HL-60/S4 treated with phorbol 12-myristate 13-acetate at 8.2 ng/mL for 4 days and 3 days (cell line): ENCODE results near the gene PTPN7.
"Not testable (repeated sequence)": the region's sequence is repeated elsewhere in the genome, so short reads cannot be mapped to it uniquely, and the experiment has no call there.

Experiments used
- in situ Hi-C: fragments of 300-500 bp; cut with MboI; formaldehyde crosslinking; loops from 2 replicates; pipeline ENCODE4 v1.15.0; 2022; ENCODE audit warnings: low sequenced_read_pairs

Gene PTPN7

GRCh38 chr1:202154148-202154765, 6.1 kb downstream of the PTPN7 start:
- in situ Hi-C loops, result no loop called here

DNA sequence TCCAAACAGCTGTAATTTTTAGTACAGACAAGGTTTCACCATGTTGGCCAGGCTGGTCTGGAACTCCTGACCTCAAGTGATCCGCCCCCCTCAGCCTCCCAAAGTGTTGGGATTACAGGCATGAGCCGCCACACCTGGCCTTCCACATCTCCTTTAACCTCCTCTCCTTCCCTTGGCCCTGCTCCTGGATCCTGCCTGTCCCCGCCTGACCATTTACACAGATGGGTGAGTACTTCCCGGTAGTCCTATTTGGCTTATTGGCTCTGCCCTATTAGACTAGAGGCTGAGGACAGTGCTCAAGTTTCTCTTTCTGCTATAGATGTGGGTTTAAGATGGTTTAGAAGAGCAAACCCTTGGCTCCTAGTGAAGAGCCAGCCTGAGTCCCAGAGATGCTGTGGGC, 7.1 kb downstream of the PTPN7 start:
- in situ Hi-C loops, result no loop called here

- in situ Hi-C loops, result no loop called here
Observed at GRCh38 chr1:202152399-202152798, 8.0 kb downstream of the PTPN7 start.

DNA sequence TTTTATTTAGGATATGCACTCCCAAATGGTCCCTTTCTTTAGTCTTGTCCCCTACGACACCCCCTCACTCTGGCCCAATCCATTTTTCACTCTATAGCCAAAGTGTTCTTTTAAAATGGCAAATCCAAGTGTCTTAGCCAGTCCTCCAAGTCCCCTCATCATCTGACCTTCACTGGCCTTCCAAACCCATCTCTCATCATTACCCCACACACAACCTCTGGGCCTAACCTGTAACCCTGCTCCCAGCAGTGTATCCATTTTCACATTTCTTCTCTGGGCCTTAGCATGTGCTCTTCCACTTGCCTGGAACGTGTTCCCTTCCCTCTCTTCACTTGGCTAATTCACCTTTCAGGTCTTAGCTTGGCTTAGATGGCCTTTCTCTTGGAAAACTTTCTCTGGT, 9.4 kb downstream of the PTPN7 start:
- in situ Hi-C loops, result no loop called here

DNA sequence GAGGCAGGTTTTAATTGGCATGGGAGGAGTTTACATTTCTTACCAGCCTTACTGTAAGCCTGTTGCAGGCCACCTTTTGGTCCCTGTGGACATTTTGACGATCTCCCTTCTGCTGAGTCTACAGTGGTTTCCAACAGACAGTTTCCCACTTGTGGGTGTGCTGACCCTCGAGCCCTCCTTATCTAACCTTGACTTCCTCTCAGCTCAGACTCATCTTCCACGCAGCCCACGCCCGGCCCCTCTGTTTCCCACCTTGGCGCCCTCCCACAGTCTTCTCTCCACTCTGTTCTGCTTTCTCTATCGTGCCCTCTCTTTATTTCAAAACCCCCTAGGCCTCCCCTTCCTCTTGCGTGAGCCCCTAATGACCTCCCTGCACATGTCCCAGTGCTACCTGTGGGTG, 9.8 kb downstream of the PTPN7 start:
- in situ Hi-C loops, result no loop called here

- in situ Hi-C loops, result no loop called here
Observed at GRCh38 chr1:202150187-202150586, 10.2 kb downstream of the PTPN7 start.

DNA sequence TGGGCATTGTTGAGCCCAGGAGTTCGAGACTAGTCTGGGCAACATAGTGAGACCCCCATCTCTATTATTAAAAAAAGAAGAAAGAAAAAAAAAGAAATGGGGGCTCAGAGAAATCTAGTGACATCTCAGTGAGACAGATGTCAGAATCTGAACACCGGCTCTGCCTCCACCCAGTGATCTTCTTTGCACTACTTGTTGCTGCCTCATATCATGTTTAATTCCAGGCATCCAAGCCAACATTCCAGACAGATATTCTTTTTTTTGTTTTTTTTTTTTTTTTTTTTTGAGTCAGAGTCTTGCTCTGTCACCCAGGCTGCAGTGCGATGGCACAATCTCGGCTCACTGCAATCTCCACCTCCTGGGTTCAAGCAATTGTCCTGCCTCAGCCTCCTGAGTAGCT, 10.8 kb downstream of the PTPN7 start:
- in situ Hi-C loops, result no loop called here

GRCh38 chr1:202148391-202148790, 12.0 kb downstream of the PTPN7 start:
- in situ Hi-C loops, result no loop called here

DNA sequence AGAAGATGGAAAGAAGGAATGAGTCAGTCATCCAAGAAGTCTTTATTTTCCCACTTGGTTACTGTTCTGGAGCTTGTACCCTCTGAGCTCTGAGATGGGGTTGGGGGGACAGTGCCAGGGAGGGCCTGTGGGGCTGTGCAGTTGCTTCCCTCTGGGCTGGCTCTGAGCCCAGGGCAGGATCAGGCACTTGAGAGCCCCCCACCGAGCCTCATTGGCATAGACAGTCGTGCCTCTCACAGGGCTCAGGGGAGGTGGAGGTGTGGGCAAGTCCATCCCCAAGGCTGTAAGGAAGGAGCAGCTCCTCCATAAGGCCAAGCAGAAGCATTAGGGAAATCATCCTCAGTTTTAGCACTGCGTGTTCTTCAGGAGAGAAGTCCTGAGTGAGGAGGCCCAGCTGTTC, 13.4 kb downstream of the PTPN7 start:
- in situ Hi-C loops, result no loop called here

- in situ Hi-C loops, result no loop called here
Observed at GRCh38 chr1:202146279-202146678, 14.1 kb downstream of the PTPN7 start.

DNA sequence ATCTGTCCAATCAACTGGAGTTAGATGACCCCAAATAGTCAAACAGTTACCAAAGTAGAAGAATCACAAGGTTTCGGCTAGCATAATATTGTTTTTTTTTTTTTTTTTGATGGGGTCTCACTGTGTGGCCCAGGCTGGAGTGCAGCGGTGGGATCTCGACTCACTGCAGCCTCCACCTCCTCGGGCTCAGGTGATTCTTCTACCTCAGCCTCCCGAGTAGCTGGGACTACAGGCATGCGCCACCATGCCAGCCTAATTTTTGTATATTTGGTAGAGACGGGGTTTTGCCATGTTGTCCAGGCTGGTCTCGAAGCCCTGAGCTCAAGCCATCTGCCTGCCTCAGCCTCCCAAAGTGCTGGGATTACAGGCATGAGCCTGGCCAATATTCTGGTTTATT, 14.7 kb downstream of the PTPN7 start:
- in situ Hi-C loops, result not testable (repeated sequence)

GRCh38 chr1:202145068-202145743, 15.2 kb downstream of the PTPN7 start:
- in situ Hi-C loops, result no loop called here

DNA sequence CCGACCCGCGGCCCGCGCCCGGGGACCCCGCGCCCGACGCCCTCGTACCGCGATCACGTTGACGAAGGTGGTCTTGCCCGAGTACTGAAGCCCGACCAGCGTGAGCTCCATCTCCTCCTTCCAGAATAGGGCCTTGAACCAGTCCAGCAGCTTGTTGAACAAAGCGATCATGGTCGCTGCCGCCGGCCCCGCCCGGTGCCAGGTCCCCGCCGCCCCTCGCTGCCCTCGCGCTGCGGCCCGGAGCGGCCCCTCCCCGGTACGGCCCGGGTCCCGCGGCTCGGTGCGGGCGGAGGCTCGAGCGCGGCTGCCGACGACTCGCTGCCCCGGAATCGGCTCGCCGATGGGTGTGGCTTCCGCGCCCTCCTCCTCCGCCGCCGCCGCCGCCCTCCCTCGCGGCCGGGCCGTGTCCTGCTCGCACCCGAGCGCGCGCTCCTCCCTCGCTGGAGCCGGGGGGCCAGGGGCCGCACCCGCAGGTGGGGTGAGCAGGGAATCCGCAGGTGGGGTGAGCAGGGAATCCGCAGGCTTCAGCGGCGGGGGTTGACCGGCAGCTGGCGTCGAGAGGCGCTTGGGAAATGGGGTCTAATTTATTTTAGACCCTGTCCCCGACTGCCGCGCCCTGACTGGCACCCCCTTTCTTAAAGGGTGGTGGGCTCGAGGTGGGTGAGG, 15.9 kb downstream of the PTPN7 start, which contains the start of gene ARL8A:
Gene ARL8A (minus strand): TSS at position 336 of the 666 bp plus-strand sequence. CDS start 165 bp downstream, at position 171.
- in situ Hi-C loops, result no loop called here

GRCh38 chr1:202143768-202144401, 16.5 kb downstream of the PTPN7 start:
- in situ Hi-C loops, result no loop called here

GRCh38 chr1:202143011-202143767, 17.2 kb downstream of the PTPN7 start:
- in situ Hi-C loops, result no loop called here

- in situ Hi-C loops, result not testable (repeated sequence)
Observed at GRCh38 chr1:202141468-202141867, 18.9 kb downstream of the PTPN7 start.

DNA sequence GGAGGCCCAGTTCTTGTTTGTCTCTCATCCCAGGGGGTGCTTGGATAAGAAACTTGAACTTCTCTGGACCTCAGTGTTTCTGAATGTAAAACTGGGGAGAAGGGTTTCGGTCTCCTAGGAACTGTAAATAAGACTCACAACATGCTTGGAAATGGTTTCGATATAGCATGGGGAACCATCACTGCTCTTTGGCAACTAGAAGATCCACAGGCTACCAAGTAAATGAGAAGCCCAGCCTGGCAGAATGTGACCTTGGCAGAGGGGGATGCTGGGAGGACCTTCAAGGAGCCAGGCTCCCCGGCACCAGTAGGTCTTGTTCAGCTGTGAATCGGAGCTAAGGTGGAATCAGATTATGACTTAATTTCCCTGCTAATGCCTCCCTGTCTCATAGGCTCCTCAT, 19.6 kb downstream of the PTPN7 start:
- in situ Hi-C loops, result no loop called here

- in situ Hi-C loops, result no loop called here
Observed at GRCh38 chr1:202135221-202135721, 25.1 kb downstream of the PTPN7 start.

GRCh38 chr1:202134645-202135172, 25.7 kb downstream of the PTPN7 start:
- in situ Hi-C loops, result no loop called here

DNA sequence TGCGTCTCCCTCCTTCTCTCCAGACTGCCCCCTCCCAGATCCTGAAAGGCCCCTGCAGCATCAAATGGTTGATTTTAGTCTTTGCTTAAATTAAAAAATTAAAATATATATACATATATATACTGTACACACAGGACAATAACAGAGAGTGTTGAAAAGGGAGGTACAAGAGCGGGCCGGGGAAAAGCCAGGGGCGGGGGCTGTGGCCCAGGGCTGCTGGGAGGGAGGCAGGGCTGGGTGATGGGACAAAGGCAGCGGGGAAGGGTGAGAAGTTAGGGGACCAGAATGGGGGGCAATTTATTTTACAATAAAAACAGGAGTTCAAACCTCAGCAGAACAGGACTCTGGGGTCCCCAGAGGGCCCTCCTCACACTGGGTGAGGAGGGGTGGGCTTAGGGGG, 26.4 kb downstream of the PTPN7 start:
- in situ Hi-C loops, result no loop called here

- in situ Hi-C loops, result no loop called here
Observed at GRCh38 chr1:202133496-202133895, 26.9 kb downstream of the PTPN7 start.
